Right lobe of liver (tissue), 4 donors: ENCODE data around the gene KISS1R.

Source experiments
- CTCF ChIP-seq, 4 donors: fragments of 200-600 bp in 3 of 4; fragments of 450-650 bp in 1 of 4; IDR thresholded peaks; one replicate each; pipeline versions ENCODE4 v1.5.1 to v1.8.0; 2016 to 2022; ENCODE audit warnings: antibody characterized with exemption in 4 of 4, mild to moderate bottlenecking in 2 of 4
- POLR2A ChIP-seq: fragments of 450-650 bp; IDR thresholded peaks from one replicate; pipeline ENCODE4 v1.6.1; 2017; ENCODE audit warnings: antibody characterized with exemption, mild to moderate bottlenecking
- donor health status: DM: no; HTN: no; CAD: no.
- donor health status: DM: no; HTN: no; CAD: no.
- donor health status: DM: no; HTN: yes; CAD: no.

- TF ChIP-seq CTCF (IDR thresholded peaks at IDR 0.05) = no peak
- no peak for TF ChIP-seq POLR2A
Measured at GRCh38 chr19:956766-957440, 39.8 kb downstream of the KISS1R start.
